Naive thymus-derived CD4-positive, alpha-beta T cell (primary cell): ENCODE data around the gene ARRDC5. TPM values are rescaled to one million over a fixed set of nuclear protein-coding genes. Genes with fewer than 3 reads are reported as not detected.

Experiments
- ATAC-seq: fragments of 150-1000 bp; cut with Tn5 transposase; 2 replicates; pipeline ENCODE4 v1.10.0; 2021; ENCODE audit warnings: mild to moderate bottlenecking, moderate library complexity
- CTCF ChIA-PET: fragments of 350-600 bp; sonication (Branson Sonifier 250); formaldehyde crosslinking; loops from one replicate; lab custom pipeline; 2021; ENCODE audit warnings: antibody characterized with exemption; lab: Charles Lee
- POLR2A ChIA-PET: fragments of 350-600 bp; sonication (Branson Sonifier 250); formaldehyde crosslinking; loops from one replicate; lab custom pipeline; 2021; ENCODE audit warnings: antibody characterized with exemption, inconsistent platforms; lab: Charles Lee
- DNase-seq, 9 donors: peaks; one replicate each; pipeline versions ENCODE4 v3.0.0 to v3.0.0-alpha.2; 2020 to 2022; ENCODE audit warnings: mixed read lengths in 1 of 9
- H3K27ac ChIP-seq: one replicate; pipeline ENCODE4 v1.7.0; 2013; ENCODE audit warnings: mild to moderate bottlenecking, low read depth, low read length, moderate library complexity
- H3K27me3 ChIP-seq, 2 donors: one replicate each; pipeline ENCODE4 v1.7.0; 2013; ENCODE audit warnings: low read length in 2 of 2, mild to moderate bottlenecking in 2 of 2, moderate library complexity in 2 of 2; ENCODE audit not compliant: control insufficient read depth in 2 of 2, insufficient read depth in 2 of 2
- H3K36me3 ChIP-seq, 3 experiments: 1 replicate in 2 of 3; 2 replicates in 1 of 3; pipeline ENCODE4 v1.7.0; 2013; ENCODE audit warnings: low read length in 3 of 3, mild to moderate bottlenecking in 3 of 3, moderate library complexity in 1 of 3; ENCODE audit not compliant: insufficient read depth in 3 of 3, control insufficient read depth in 2 of 3
- H3K4me1 ChIP-seq, 2 donors: one replicate each; pipeline ENCODE4 v1.7.0; 2013; ENCODE audit warnings: low read length in 2 of 2, mild to moderate bottlenecking in 2 of 2, moderate library complexity in 1 of 2; ENCODE audit not compliant: control insufficient read depth in 2 of 2, insufficient read depth in 2 of 2
- H3K4me3 ChIP-seq: 2 replicates; pipeline ENCODE4 v1.7.0; 2013; ENCODE audit warnings: mild to moderate bottlenecking, low read length
- H3K9me3 ChIP-seq, 3 experiments: 1 replicate in 2 of 3; 2 replicates in 1 of 3; pipeline ENCODE4 v1.7.0; 2013; ENCODE audit warnings: low read length in 3 of 3; ENCODE audit not compliant: control insufficient read depth in 2 of 3
- H3K27ac Mint-ChIP-seq, 9 donors: one replicate each; pipeline ENCODE4 v1.8.0; 2020 to 2022; ENCODE audit warnings: mixed read lengths in 9 of 9, mild to moderate bottlenecking in 8 of 9, moderate library complexity in 5 of 9, inconsistent platforms in 2 of 9
- H3K27me3 Mint-ChIP-seq, 5 donors: one replicate each; pipeline ENCODE4 v1.8.0; 2021 to 2022; ENCODE audit warnings: mixed read lengths in 5 of 5, mild to moderate bottlenecking in 1 of 5
- H3K36me3 Mint-ChIP-seq, 5 donors: one replicate each; pipeline ENCODE4 v1.8.0; 2020 to 2022; ENCODE audit warnings: mixed read lengths in 5 of 5, mild to moderate bottlenecking in 3 of 5, inconsistent platforms in 1 of 5
- H3K4me1 Mint-ChIP-seq, 7 donors: one replicate each; pipeline ENCODE4 v1.8.0; 2020 to 2022; ENCODE audit warnings: mixed read lengths in 7 of 7, mild to moderate bottlenecking in 3 of 7, inconsistent platforms in 1 of 7
- H3K4me3 Mint-ChIP-seq, 10 donors: one replicate each; pipeline ENCODE4 v1.8.0; 2020 to 2022; ENCODE audit warnings: mild to moderate bottlenecking in 10 of 10, mixed read lengths in 10 of 10, moderate library complexity in 6 of 10, inconsistent platforms in 2 of 10
- H3K9me3 Mint-ChIP-seq, 11 donors: one replicate each; pipeline ENCODE4 v1.8.0; 2020 to 2022; ENCODE audit warnings: mixed read lengths in 11 of 11, mild to moderate bottlenecking in 4 of 11, inconsistent platforms in 1 of 11, moderate library complexity in 1 of 11
- intact Hi-C, 2 donors: fragments of 100-400 bp; cut with micrococcal nuclease; formaldehyde crosslinking; loops; one replicate each; pipeline ENCODE4 v1.15.1; 2023
- polyA plus RNA-seq, 2 donors: library from polyadenylated mRNA; unstranded; fragments of 300-500 nt; fragmentation: Illumina TruSeq; gene quantifications; one replicate each; pipeline ENCODE4 v1.2.3, GENCODE V29; 2021
- total RNA-seq, 6 experiments: library from RNA in 5 of 6; stranded (reverse) in 5 of 6; gene quantifications; 1 replicate in 5 of 6; 2 replicates in 1 of 6; pipeline ENCODE4 v1.2.3 and lab custom pipeline; 2021 to 2026

Gene ARRDC5
- total and polyA plus RNA-seq, 7 experiments from 2014 or later, result 2.7 to 28.6 (median 9.8) TPM

- CTCF ChIA-PET, result interaction anchor here (0.6 to 5.7 kb wide), 6 partner anchors 42 to 688 kb away, joined by 3 to 51 read pairs (median 8); no protein-coding TSS in a partner anchor
Measured at GRCh38 chr19:4870025-4870700, 32.5 kb downstream of the ARRDC5 start.

GRCh38 chr19:4868286-4868834, 34.3 kb downstream of the ARRDC5 start:
- H3K4me3 Mint-ChIP-seq, result peak overlapping the region; percentile 76 to 88 (median 83)
- H3K36me3 Mint-ChIP-seq, result no peaks in the 10 kb centered on the region
- intact Hi-C loops, result loop anchor here in 1 of 2 donors (5.0 kb wide), 1 partner anchor 146 kb away; the partner anchor contains the start of gene DPP9
- H3K27me3 ChIP-seq, result no peaks in the 10 kb centered on the region
- ChIA-PET CTCF (interaction anchor here (0.6 to 2.4 kb wide), 7 partner anchors 41 to 996 kb away, joined by 3 to 10 read pairs (median 4); no protein-coding TSS in a partner anchor), POLR2A (interaction anchor here (1.0 to 3.1 kb wide), 4 partner anchors 44 to 100 kb away, joined by 5 to 14 read pairs (median 6); partner anchors contain the start of gene KDM4B)
- ATAC-seq, result no peak
- H3K9me3 ChIP-seq, result no peaks in the 10 kb centered on the region
- H3K27ac Mint-ChIP-seq, result peak overlapping the region; percentile 25 to 86 (median 74)
- H3K27ac ChIP-seq, result no peak overlapping the region
- no peak for DNase-seq
- H3K4me3 ChIP-seq, result no peak overlapping the region
- peaks cover 5 to 26% (median 11%) of the 10 kb centered on the region in 7 donors for H3K4me1 Mint-ChIP-seq
- peaks cover 4 to 6% of the 10 kb centered on the region in 2 donors for H3K4me1 ChIP-seq
- no peaks in the 10 kb centered on the region for H3K9me3 Mint-ChIP-seq
- no peaks in the 10 kb centered on the region for H3K36me3 ChIP-seq
- no peaks in the 10 kb centered on the region for H3K27me3 Mint-ChIP-seq

More at GRCh38 chr19:4870025-4870700, 32.5 kb downstream of the ARRDC5 start:
- peaks cover 5 to 26% (median 12%) of the 10 kb centered on the region in 7 donors for H3K4me1 Mint-ChIP-seq
- ATAC-seq (peak; percentile 48), DNase-seq (no peak)
- Histone ChIP-seq H3K36me3 (no peaks in the 10 kb centered on the region), H3K4me1 (peaks cover 4 to 6% of the 10 kb centered on the region in 2 donors), H3K27me3 (no peaks in the 10 kb centered on the region), H3K9me3 (no peaks in the 10 kb centered on the region), H3K27ac (no peak overlapping the region), H3K4me3 (no peak overlapping the region)
- intact Hi-C loops, result no loop called here
- H3K27me3 Mint-ChIP-seq, result peaks cover 0 to 7% (median 0%) of the 10 kb centered on the region in 5 donors
- peaks cover 0 to 4% (median 0%) of the 10 kb centered on the region in 5 donors for H3K36me3 Mint-ChIP-seq
- POLR2A ChIA-PET, result interaction anchor here (3.0 kb wide), 1 partner anchor 42 kb away, joined by 11 read pairs; no protein-coding TSS in a partner anchor
- no peak overlapping the region for H3K27ac Mint-ChIP-seq
- peaks cover 0 to 4% (median 0%) of the 10 kb centered on the region in 11 donors for H3K9me3 Mint-ChIP-seq
- peak overlapping the region in 1 of 10 donors; percentile 58 for H3K4me3 Mint-ChIP-seq

- Histone ChIP-seq H3K27ac (peak within 1 kb of the TSS; percentile 70), H3K4me1 (peaks cover 4 to 6% of the 10 kb centered on the region in 2 donors), H3K4me3 (peak within 1 kb of the TSS; percentile 76), H3K36me3 (no peaks in the 10 kb centered on the region), H3K9me3 (no peaks in the 10 kb centered on the region), H3K27me3 (no peaks in the 10 kb centered on the region)
- no peaks in the 10 kb centered on the region for H3K27me3 Mint-ChIP-seq
- POLR2A ChIA-PET, result interaction anchor here (0.5 to 3.1 kb wide), 8 partner anchors 9 to 101 kb away, joined by 3 to 14 read pairs (median 4); partner anchors contain the start of genes FEM1A and KDM4B
- CTCF ChIA-PET, result interaction anchor here (0.6 to 1.4 kb wide), 5 partner anchors 16 to 164 kb away, joined by 3 to 6 read pairs (median 4); no protein-coding TSS in a partner anchor
- peak; percentile 96 for ATAC-seq
- H3K27ac Mint-ChIP-seq, result peak within 1 kb of the TSS; percentile 68 to 86 (median 75)
- H3K4me1 Mint-ChIP-seq, result peaks cover 5 to 25% (median 10%) of the 10 kb centered on the region in 7 donors
- intact Hi-C loops, result loop anchor here (1.0 to 5.0 kb wide), 5 partner anchors 44 to 145 kb away; partner anchors contain the start of genes DPP9 (in 1 of the 2) and KDM4B (in 1 of the 2)
- peak within 1 kb of the TSS; percentile 76 to 88 (median 84) for H3K4me3 Mint-ChIP-seq
- no peaks in the 10 kb centered on the region for H3K36me3 Mint-ChIP-seq
- H3K9me3 Mint-ChIP-seq, result no peaks in the 10 kb centered on the region
- DNase-seq, result peak; percentile 61 to 96 (median 79)
Measured at GRCh38 chr19:4867534-4868285, 35.0 kb downstream of the ARRDC5 start, which contains the start of gene PLIN3. Gene PLIN3, minus strand, starts transcription at chr19:4867667. Its CDS starts 6,273 bp downstream, at chr19:4861394.

- peaks cover 4 to 6% of the 10 kb centered on the region in 2 donors for H3K4me1 ChIP-seq
- Mint-ChIP-seq H3K4me1 (peaks cover 5 to 22% (median 7%) of the 10 kb centered on the region in 7 donors), H3K27ac (peak overlapping the region; percentile 56 to 86 (median 75)), H3K27me3 (no peaks in the 10 kb centered on the region), H3K9me3 (no peaks in the 10 kb centered on the region), H3K36me3 (no peaks in the 10 kb centered on the region), H3K4me3 (peak overlapping the region; percentile 76 to 88 (median 84))
- DNase-seq, result peak; percentile 21 to 58 (median 32)
- peak; percentile 18 for ATAC-seq
- H3K9me3 ChIP-seq, result no peaks in the 10 kb centered on the region
- peak overlapping the region; percentile 76 for H3K4me3 ChIP-seq
- ChIA-PET POLR2A (interaction anchor here (0.8 to 3.1 kb wide), 8 partner anchors 8 to 102 kb away, joined by 3 to 14 read pairs (median 4); partner anchors contain the start of genes FEM1A and KDM4B), CTCF (interaction anchor here (1.0 kb wide), 2 partner anchors 13 to 15 kb away, joined by 3 read pairs; no protein-coding TSS in a partner anchor)
- intact Hi-C loops, result loop anchor here (1.0 to 5.0 kb wide), 5 partner anchors 44 to 145 kb away; partner anchors contain the start of genes DPP9 (in 1 of the 2) and KDM4B (in 1 of the 2)
- no peaks in the 10 kb centered on the region for H3K27me3 ChIP-seq
- H3K36me3 ChIP-seq, result no peaks in the 10 kb centered on the region
- H3K27ac ChIP-seq, result peak overlapping the region; percentile 70
Measured at GRCh38 chr19:4866595-4867424, 35.9 kb downstream of the ARRDC5 start.

GRCh38 chr19:4861147-4861546, 41.5 kb downstream of the ARRDC5 start:
- Mint-ChIP-seq H3K27me3 (no peaks in the 10 kb centered on the region), H3K9me3 (no peaks in the 10 kb centered on the region), H3K27ac (no peak overlapping the region), H3K4me1 (no peaks in the 10 kb centered on the region), H3K4me3 (no peak overlapping the region), H3K36me3 (no peaks in the 10 kb centered on the region)
- no peak overlapping the region for H3K4me3 ChIP-seq
- H3K9me3 ChIP-seq, result no peaks in the 10 kb centered on the region
- H3K4me1 ChIP-seq, result no peaks in the 10 kb centered on the region
- POLR2A ChIA-PET, result no interaction called here
- ATAC-seq (no peak), DNase-seq (no peak)
- CTCF ChIA-PET, result no interaction called here
- intact Hi-C loops, result no loop called here
- H3K27me3 ChIP-seq, result no peaks in the 10 kb centered on the region
- H3K36me3 ChIP-seq, result peaks cover 0 to 32% (median 0%) of the 10 kb centered on the region in 3 experiments
- no peak overlapping the region for H3K27ac ChIP-seq
